ENCODE results near the gene DLG2. TPM values are rescaled to one million over a fixed set of nuclear protein-coding genes. Genes with fewer than 3 reads are reported as not detected.

The DLG2 gene
- total RNA-seq, 1 donor from 2014 or later: 2.8 TPM

GRCh38 chr11:84412862-84413261 is 1214.3 kb downstream of the DLG2 start:
- no peak for DNase-seq (ENCODE audit: low spot score)

GRCh38 chr11:84408946-84409411 is 1218.2 kb downstream of the DLG2 start:
- DNase-seq (ENCODE audit: low spot score): no peak

- no peak for DNase-seq (ENCODE audit: low spot score)
Observed at GRCh38 chr11:84407091-84407490, 1220.1 kb downstream of the DLG2 start.

- DNase-seq (ENCODE audit: low spot score): no peak
Observed at GRCh38 chr11:84398017-84398626, 1229.0 kb downstream of the DLG2 start.

GRCh38 chr11:84396521-84396920 is 1230.6 kb downstream of the DLG2 start:
- DNase-seq (ENCODE audit: low spot score): no peak

GRCh38 chr11:84390441-84391078 is 1236.6 kb downstream of the DLG2 start:
- no peak for DNase-seq (ENCODE audit: low spot score)

- DNase-seq (ENCODE audit: low spot score): no peak
Observed at GRCh38 chr11:84389696-84390095, 1237.4 kb downstream of the DLG2 start.

GRCh38 chr11:84384731-84385130 is 1242.4 kb downstream of the DLG2 start:
- no peak for DNase-seq (ENCODE audit: low spot score)

GRCh38 chr11:84383576-84383975 is 1243.6 kb downstream of the DLG2 start:
- no peak for DNase-seq (ENCODE audit: low spot score)

GRCh38 chr11:84381666-84382065 is 1245.5 kb downstream of the DLG2 start:
- DNase-seq (ENCODE audit: low spot score): no peak

- no peak for DNase-seq (ENCODE audit: low spot score)
Observed at GRCh38 chr11:84372381-84372950, 1254.7 kb downstream of the DLG2 start.

- DNase-seq (ENCODE audit: low spot score): no peak
Observed at GRCh38 chr11:84358034-84358433, 1269.1 kb downstream of the DLG2 start.

- no peak for DNase-seq (ENCODE audit: low spot score)
Observed at GRCh38 chr11:84355911-84356310, 1271.2 kb downstream of the DLG2 start.

- DNase-seq (ENCODE audit: low spot score): no peak
Observed at GRCh38 chr11:84345597-84345996, 1281.5 kb downstream of the DLG2 start.

- no peak for DNase-seq (ENCODE audit: low spot score)
Observed at GRCh38 chr11:84345027-84345426, 1282.1 kb downstream of the DLG2 start.

GRCh38 chr11:84339796-84340195 is 1287.3 kb downstream of the DLG2 start:
- no peak for DNase-seq (ENCODE audit: low spot score)

GRCh38 chr11:84333221-84333620 is 1293.9 kb downstream of the DLG2 start:
- no peak for DNase-seq (ENCODE audit: low spot score)

GRCh38 chr11:84322211-84322610 is 1304.9 kb downstream of the DLG2 start:
- DNase-seq (ENCODE audit: low spot score): no peak

GRCh38 chr11:84319863-84320262 is 1307.3 kb downstream of the DLG2 start:
- DNase-seq (ENCODE audit: low spot score): no peak

GRCh38 chr11:84316866-84317555 is 1310.1 kb downstream of the DLG2 start:
- no peak for DNase-seq (ENCODE audit: low spot score)

- DNase-seq (ENCODE audit: low spot score): no peak
Observed at GRCh38 chr11:84313830-84314359, 1313.2 kb downstream of the DLG2 start.

GRCh38 chr11:84310268-84310667 is 1316.9 kb downstream of the DLG2 start:
- no peak for DNase-seq (ENCODE audit: low spot score)

Measured in mesenteric fat pad (tissue), 1 donor.